PFSK-1 (cell line): ENCODE measurements around the gene DGCR8. TPM values are rescaled to one million over a fixed set of nuclear protein-coding genes. Genes with fewer than 3 reads are reported as not detected.

Source experiments
- FOXP2 ChIP-seq: optimal IDR thresholded peaks from 2 replicates; pipeline ENCODE3; 2011; ENCODE audit warnings: borderline replicate concordance, control low read depth, inconsistent platforms; ENCODE audit not compliant: insufficient read depth; ENCODE audit errors: extremely low read length, extremely low read depth
- POLR2AphosphoS5 ChIP-seq: IDR thresholded peaks from 2 replicates; pipeline ENCODE4 v1.6.1; 2012; ENCODE audit warnings: low read depth, mild to moderate bottlenecking, control low read depth, low read length, moderate library complexity
- SIN3A ChIP-seq: IDR thresholded peaks from 2 replicates; pipeline ENCODE4 v1.6.1; 2012; ENCODE audit warnings: mild to moderate bottlenecking, low read length, moderate library complexity, borderline replicate concordance; ENCODE audit not compliant: insufficient read depth
- TAF1 ChIP-seq: IDR thresholded peaks from 2 replicates; pipeline ENCODE4 v1.6.1; 2012; ENCODE audit warnings: low read length, control low read depth, borderline replicate concordance; ENCODE audit not compliant: insufficient read depth
- polyA plus RNA-seq: library from polyadenylated mRNA; unstranded; fragments of >200 nt; gene quantifications from one replicate; pipeline ENCODE4 v1.2.1, GENCODE V29; 2012; ENCODE audit warnings: low read depth, missing spikeins; ENCODE audit not compliant: insufficient read length
- TF ChIP-seq, protein P1 (sequence below), 2 experiments: IDR thresholded peaks; 2 replicates each; pipeline versions ENCODE4 v1.6.1 to v1.8.0; 2011 to 2012; ENCODE audit warnings: low read depth in 2 of 2, low read length in 2 of 2, control low read depth in 1 of 2, inconsistent platforms in 1 of 2, mild to moderate bottlenecking in 1 of 2, moderate library complexity in 1 of 2; ENCODE audit not compliant: insufficient read depth in 1 of 2

The DGCR8 gene
- 21.0 TPM for polyA plus RNA-seq

GRCh38 chr22:20079745-20080444, at the start of gene DGCR8:
Gene DGCR8, plus strand, starts transcription at chr22:20080241. Its CDS starts 5,723 bp downstream, at chr22:20085964.
- TF ChIP-seq POLR2AphosphoS5, result peak; percentile 85
- TF ChIP-seq, protein P1, sequence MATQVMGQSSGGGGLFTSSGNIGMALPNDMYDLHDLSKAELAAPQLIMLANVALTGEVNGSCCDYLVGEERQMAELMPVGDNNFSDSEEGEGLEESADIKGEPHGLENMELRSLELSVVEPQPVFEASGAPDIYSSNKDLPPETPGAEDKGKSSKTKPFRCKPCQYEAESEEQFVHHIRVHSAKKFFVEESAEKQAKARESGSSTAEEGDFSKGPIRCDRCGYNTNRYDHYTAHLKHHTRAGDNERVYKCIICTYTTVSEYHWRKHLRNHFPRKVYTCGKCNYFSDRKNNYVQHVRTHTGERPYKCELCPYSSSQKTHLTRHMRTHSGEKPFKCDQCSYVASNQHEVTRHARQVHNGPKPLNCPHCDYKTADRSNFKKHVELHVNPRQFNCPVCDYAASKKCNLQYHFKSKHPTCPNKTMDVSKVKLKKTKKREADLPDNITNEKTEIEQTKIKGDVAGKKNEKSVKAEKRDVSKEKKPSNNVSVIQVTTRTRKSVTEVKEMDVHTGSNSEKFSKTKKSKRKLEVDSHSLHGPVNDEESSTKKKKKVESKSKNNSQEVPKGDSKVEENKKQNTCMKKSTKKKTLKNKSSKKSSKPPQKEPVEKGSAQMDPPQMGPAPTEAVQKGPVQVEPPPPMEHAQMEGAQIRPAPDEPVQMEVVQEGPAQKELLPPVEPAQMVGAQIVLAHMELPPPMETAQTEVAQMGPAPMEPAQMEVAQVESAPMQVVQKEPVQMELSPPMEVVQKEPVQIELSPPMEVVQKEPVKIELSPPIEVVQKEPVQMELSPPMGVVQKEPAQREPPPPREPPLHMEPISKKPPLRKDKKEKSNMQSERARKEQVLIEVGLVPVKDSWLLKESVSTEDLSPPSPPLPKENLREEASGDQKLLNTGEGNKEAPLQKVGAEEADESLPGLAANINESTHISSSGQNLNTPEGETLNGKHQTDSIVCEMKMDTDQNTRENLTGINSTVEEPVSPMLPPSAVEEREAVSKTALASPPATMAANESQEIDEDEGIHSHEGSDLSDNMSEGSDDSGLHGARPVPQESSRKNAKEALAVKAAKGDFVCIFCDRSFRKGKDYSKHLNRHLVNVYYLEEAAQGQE (IDR thresholded peaks at IDR 0.05; ENCODE audit: insufficient read depth in 1 of 2, low read depth in 2 of 2, low read length in 2 of 2), result peak; percentile 43 to 44; a peak in 1 of 4 replicates
- TF ChIP-seq FOXP2, result peak; percentile 83
- TF ChIP-seq TAF1, result peak; percentile 88
- TF ChIP-seq SIN3A, result no peak

DNA sequence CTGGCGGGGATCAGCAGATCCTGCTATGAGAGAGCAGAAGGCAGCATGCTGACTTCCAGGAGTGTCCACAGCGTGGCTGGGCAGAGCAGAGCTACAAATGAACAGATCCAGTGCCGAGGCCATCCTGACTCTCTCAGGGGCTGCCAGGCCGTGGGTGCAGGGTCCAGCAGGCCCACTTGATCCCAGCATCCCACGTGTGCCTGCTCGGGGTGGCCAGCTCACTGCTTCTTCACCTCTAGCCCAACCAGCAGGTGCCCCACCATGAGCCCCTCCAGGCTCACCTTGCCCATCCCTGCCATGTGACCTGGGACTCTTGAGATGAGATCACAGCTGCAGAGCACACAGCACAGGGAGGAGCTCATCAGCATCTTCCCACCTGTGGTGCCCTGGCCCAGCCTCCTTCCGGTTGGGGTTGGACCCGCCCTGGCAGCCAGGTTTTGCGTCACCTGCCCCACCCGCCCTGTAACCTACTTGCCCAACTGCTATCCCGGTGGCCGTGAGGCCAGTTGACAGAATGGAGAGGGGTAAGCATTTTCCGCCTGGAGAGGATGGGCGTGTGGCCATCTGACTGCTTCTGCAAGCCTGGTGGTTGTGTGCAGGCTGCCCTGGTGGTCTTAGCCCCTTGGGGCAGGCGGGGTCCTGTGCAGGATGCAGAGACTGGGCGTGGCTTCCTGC, 48.2 kb upstream of the DGCR8 start:
- TF ChIP-seq POLR2AphosphoS5 (no peak), SIN3A (no peak), TAF1 (no peak), FOXP2 (no peak)
- TF ChIP-seq, protein P1 (IDR thresholded peaks at IDR 0.05; ENCODE audit: insufficient read depth in 1 of 2, low read depth in 2 of 2, low read length in 2 of 2), result no peak

- TF ChIP-seq SIN3A, result no peak
- TF ChIP-seq FOXP2, result no peak
- TF ChIP-seq POLR2AphosphoS5, result no peak
- TF ChIP-seq, protein P1 (IDR thresholded peaks at IDR 0.05; ENCODE audit: insufficient read depth in 1 of 2, low read depth in 2 of 2, low read length in 2 of 2), result no peak
- TF ChIP-seq TAF1, result no peak
These were observed 47.5 kb upstream of the DGCR8 start for GRCh38 chr22:20032407-20032991.

- no peak for TF ChIP-seq POLR2AphosphoS5
- TF ChIP-seq TAF1, result no peak
These were observed 46.9 kb upstream of the DGCR8 start for GRCh38 chr22:20033045-20033706.

DNA sequence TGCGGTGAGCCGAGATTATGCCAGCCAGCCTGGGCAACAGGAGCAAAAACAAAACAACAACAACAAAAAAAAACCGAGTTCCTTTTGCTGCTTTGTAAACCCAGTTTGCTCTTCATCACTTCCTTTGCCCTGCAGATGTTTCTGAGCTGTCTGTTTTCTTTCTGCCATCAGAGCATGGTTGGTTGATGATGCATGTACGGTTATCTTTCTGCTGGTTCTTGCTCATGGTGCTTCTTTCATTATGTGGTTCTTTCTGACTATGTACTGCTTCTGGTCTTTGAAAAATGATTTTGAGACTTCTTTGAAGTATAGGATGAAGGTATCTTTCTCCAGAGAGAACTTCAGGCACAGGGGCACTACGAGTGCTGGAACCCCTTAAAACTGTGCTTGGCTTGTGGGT, 45.9 kb upstream of the DGCR8 start:
- no peak for TF ChIP-seq TAF1
- no peak for TF ChIP-seq POLR2AphosphoS5
- no peak for TF ChIP-seq SIN3A
- TF ChIP-seq FOXP2, result no peak
- TF ChIP-seq, protein P1 (IDR thresholded peaks at IDR 0.05; ENCODE audit: insufficient read depth in 1 of 2, low read depth in 2 of 2, low read length in 2 of 2), result no peak
